GM21423 (cell line): ENCODE results near the gene CD7.

Experiments used
- ATAC-seq: cut with Tn5 transposase; IDR thresholded peaks from one replicate; pipeline ENCODE4 v1.9.1; 2021; ENCODE audit warnings: mild to moderate bottlenecking, moderate library complexity; ENCODE audit not compliant: unreplicated experiment

The CD7 gene

GRCh38 chr17:82329683-82330321 is 12.4 kb upstream of the CD7 start:
- no peak for ATAC-seq

DNA sequence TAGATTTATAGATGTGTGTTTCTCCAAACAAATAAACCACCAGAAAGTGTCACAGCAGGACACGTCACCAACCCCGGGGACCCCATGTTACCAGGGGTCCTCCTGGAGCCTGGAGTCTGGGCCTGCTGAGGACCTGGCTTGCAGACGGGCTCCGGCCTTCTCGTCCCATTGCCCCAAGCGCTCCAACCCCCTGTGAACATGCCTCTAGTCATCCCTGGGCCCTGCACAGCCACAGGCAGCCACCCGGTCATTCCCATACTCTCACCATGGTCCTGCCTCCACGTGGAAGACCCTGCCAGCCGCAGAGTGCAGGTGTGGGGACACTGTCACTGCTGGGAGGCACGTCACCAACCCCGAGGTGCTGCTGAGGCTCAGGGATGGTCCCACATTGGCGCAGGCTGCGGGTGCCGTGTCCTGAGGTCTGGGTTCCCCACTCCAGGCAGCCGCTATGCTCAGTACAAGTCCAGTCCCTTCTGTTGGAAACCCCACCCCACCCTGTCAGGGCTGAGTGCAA is 11.6 kb upstream of the CD7 start:
- no peak for ATAC-seq

DNA sequence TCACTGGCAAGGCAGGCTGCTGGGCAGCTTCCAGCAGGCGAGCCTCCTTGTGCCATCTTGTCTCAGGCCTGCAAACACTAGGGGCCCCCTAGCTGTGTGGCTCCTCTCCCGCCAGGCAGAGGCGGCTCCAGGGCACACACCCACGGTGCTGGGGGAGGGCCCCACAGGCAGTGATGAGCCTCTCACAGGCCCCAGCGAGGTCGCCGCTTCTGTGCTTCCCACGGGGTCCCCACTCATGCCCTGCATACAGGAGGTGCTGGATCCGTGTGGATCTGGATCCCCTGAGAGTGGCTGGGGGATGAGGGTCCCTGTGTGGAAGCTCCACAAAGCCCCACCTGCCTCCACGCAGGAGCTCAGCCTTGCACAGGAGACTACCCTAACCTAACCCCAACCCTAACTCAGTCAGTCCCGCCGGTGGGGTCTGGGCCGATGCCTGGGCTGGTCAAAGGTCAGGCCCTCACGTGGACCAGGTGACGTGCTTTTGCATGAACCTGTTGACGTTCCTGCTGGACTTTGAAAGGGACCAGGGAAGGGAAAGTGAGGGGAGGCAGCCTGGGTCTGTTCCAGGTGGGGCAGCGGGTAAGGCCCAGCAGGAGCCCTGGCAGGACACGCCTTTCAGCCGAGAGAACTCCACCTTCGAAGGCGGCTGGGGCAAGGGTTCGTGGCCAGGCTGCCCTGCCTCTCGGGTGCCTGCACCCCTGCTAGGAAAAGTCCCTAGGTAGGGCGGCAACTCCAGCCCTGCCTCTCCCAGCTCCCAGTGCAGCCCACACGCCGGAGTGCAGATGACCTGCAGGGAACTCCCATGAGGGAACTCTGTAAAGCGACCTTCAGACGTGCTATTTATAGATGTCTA is 11.0 kb upstream of the CD7 start:
- ATAC-seq, result no peak

DNA sequence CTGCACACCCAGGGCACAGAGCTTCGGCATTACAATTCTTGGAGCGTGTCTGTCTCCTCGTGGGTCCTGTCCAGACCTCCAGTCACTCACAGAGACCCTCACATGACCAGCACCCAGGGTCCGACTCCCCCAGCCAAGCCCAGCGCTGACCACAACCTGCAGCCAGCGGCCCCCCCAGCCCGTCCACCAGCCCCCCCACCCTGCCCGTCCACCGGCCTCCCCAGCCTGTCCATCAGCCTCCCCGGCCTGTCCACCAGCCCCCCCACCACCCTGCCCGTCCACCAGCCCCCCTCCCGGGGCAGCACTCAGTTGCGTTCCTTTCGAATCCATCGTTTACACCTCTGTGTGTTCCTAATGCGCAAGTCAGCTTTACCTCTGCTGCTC is 10.3 kb upstream of the CD7 start:
- ATAC-seq, result no peak

GRCh38 chr17:82327289-82327688 is 9.9 kb upstream of the CD7 start:
- no peak for ATAC-seq

DNA sequence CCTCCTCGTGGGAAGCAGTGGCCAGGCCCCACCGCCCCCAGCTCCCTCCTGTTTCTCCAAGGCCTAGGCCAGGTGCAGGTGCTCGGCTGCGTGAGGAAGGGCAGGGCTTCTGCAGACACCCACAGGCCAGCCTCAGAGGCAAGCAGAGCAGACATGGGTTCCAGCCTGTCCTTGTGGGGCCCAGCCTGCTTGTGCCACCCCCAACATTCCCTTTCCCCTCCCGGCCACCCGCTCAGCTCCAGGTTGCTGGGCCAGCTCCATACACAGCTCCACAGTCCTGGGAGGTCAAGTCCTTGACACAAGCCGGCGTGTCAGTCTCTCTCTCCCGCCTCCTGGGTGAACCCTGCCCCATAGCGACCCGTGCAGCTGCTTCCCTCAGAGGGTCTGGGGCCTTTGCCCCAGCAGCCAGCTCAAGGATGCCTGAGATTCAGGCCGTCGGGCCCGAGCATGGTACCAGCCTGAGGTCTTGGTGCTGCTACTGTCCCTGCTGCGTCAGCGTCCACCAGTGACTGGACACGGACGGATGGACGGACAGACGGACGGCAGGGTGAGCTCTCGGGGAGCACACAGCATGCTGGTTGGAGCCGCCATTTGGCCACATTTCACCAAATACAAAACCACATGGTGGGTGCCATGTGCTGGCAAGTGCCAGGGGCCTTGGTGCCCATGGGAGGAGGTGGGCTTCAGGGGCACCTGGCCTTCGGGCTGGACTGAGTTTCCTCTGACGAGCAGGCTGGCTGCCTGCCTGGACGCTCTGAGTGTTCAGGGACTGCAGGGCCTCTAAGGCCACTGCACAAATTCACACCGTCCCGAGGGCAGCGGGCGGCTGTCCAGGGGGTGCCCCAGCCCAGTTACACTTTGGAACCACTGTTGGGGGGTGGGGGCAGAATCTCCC is 8.1 kb upstream of the CD7 start:
- ATAC-seq, result no peak

DNA sequence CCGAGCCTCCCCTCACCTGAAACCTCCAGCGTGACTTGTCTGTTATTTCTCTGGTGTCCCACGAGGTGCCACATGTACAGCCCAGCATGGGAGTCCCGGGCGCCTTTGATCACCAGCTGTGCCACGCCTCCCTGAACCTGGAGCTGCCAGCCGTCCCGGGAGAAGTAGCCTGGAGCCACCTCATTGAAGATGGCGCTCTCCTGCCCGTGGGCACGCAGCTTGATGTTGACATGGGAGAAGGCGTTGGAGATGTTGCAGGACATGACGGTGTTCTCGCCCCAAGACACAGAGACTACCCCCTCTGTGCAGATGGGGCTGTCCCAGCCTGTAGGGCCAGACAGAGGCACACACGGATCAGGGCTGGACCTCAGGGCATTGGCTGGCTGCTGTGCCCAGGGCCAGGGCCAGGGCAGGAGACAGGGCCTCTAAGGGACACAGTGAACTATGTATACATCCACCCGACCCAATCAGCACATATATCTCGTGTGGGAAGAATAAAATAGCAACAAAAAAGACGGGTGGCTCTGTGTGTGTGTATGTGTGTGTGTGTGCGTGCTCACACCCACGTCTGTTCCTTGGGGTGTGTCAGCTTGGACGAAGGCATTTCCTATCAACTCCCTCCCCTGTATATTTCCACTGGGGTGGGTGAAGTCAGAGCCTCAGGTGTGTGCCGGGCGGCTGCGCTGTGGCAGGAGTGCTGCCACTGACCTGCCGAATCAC is 7.3 kb upstream of the CD7 start:
- ATAC-seq, result no peak

DNA sequence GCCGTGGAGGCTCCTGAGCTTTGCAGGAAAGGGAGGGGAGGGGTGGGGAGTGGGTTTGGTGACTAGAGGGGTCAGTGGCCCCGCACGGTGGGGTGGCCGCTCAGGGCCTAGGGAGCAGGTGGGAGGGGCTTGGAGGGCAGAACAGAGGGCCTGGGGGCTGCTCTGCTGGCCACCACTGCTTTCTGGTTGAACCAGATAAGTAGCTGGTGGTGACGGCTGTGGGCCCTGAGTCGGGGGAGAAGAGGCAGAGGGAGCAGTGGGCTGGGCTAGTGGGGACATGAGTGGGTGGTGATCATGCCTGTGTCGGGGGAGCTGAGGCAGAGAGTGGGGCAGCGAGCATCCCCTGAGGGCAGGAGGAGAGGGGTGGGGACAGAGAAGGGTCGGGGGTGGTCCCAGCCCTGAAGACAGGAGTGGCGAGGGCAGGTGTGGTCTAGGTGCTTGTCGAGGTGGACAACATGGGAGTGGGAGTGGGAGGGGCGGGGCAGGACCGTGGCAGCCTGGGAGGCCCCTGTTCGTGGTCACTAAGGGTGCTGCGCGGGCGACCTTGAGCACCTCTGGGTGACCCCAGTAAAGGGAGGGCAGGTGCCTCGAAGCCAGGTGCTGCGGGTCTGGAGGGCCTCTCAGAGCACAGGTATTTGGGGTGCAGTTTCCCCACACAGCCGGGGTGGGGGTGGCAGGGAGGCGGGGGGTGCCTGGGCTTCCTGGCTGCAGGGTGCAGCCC is 6.3 kb upstream of the CD7 start:
- no peak for ATAC-seq

DNA sequence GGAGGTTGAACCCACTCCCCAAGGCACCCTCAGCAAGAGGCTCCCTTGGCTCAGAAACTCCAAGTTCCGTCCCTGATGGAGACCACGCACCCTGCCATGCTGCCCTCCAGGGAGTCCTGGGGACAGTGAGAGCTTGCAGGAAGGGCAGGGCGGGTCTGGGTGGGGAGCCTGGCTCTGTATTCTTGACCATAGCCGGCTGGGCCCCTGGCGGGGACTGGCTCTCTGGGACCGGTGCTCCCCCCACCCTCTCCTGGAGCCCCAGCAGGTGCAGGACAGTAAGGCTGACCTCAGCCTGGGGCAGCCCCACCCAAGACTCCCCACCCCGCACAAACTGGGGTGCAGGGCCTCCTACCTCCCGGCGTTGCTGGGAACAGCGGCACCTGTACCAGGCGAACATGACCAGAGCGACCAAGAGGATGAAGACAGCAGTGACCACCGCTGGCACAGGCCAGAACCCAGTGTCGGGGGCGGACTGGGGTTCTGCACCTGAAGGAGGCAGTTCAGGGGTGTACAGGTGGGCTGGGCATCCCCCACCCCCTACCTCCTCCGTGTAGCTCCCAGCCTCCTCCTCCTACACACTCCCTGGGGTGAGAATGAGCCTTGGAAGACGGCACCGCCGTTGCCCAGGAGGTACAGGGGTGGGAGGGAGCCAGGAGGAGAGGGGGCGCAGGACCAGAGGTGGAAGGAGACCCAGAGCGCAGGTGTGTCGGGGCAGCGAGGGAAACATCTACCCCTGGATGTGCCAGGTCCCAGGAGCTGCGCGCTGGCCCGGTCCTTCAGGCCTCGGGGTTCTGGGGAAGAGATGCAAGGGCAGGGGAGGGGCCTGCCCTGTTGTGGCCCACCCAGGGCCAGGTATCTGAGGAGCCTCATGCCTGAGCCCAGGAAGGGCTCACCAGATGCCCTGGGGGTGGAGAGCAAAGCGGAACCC is 5.4 kb upstream of the CD7 start:
- no peak for ATAC-seq

DNA sequence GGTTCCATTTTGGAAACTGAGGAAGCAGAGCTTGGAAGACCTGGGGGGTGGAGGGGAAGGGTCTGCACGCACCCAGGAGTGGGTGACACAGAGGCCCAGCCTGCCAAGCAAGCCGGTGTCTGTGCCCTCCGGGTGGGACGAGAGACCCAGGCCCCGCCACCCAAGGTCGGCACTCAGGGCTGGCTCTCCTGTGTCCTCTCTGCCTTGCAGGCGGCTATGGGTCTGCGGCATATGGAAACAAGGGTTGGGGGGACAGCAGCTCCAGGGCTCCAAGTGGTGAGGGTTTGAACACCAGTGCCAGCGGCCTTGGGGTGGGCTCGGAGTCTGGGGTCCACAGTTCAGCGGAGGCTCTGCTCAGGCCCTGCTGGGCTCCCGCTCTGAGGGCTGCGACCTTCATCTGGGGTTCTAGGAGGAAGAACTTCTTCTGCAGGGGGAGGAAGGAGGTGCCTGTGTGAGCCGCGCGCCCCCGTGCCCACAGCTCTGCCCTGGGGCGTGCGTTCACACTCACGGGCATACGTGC is 4.6 kb upstream of the CD7 start:
- no peak for ATAC-seq

DNA sequence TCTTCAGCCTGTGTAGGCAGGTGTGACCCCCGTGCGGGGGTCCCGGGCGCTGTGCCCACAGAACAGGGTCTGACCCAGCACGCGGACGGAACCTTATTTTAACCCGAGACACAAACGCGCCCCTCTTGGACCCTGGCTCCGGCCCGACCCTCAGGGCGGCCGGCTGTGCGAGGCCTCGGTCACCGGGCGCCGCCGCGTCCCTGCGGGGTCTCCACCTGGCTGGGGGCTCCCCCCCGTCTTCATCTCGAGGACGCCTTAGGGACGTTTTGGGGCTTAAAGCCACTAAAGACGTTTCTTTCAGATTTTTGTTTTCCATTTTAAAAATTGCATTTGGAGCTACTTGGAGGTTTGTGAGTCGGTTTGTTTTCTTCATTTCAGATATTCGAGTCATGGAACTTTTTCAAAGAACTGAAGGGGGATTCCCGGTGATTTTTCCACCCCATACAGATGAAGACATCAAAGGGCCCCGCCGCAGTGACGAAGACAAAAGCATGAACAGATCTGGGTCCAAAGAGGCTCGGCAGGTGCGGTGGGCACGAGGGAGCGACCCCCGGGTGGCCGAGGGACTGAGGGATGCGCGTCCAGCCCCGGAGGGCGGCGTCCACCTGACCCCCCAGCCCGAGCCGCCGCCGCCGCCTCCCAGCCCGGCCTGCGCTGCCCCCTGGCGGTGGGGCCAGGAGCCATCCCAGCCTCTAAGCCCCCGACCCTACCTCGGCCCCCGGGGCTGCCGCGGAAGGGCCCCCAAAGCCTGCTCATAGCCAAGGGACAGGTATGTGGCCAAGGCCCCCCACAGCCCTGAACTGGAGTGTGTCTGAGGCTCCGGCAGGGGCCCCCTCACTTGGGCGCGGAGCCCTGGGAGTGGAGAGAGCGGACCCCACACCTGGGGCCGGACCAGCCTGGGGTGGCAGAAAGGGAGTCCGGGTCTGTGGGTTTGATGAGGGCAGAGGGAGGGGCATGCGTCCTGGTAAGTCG is 3.8 kb upstream of the CD7 start:
- no peak for ATAC-seq

DNA sequence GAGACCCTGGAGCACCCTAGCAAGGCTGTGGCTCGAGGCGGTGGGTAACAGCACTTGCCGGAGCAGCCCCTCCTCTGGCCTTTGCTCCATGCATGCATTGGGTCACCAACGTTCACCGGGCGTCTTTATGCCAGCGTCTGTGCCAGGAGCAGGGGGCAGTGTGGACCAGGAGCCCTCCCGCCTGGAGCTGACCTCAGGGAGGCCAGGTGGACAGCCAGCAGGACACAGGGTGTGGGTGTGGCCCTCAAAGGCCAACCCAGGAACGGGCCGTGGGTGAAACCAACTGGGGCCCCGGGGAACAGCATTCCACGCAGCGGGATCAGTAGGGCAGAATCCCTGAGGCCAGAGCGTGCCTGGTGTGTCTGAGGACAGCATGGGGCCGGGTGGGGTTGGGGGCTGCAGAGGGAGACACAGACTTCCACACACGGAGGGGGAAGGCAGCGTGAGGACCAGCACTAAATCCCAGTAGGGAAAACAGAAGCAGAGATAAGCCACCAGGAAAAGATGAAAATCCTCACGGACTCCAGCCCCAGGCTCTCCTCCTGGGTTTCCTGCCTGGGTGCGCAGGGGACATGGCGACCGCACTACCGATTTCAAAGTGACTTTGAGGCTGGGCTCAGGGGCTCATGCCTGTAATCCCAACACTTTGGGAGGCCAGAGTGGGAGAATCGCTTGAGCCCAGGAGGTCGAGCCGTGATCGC is 2.9 kb upstream of the CD7 start:
- ATAC-seq, result no peak

- no peak for ATAC-seq
Measured at GRCh38 chr17:82319619-82320062, 2.2 kb upstream of the CD7 start.

DNA sequence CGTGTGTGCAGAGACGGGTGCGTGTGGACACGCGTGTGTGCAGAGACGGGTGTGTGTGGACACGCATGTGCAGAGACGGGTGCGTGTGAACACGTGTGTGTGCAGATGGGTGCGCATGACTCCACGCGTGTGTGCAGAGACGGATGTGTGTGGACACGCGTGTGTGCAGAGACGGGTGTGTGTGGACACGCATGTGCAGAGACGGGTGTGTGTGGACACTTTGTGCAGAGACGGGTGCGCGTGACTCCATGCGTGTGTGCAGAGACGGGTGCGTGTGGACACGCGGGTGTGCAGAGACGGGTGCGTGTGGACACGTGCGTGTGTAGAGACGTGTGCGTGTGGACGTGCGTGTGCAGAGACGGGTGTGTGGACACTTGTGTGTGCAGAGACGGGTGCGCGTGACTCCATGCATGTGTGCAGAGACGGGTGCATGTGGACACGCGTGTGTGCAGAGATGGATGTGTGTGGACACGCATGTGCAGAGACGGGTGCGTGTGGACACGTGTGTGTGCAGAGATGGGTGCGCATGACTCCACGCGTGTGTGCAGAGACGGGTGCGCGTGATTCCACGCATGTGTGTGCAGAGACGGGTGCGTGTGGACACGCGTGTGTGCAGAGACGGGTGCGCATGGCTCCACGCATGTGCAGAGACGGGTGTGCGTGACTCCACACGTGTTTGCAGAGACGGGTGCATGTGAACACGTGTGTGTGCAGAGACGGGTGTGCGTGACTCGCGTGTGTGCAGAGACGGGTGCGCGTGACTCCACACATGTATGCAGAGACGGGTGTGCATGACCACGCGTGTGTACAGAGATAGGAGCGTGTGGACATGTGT is 1.6 kb upstream of the CD7 start:
- ATAC-seq, result no peak

DNA sequence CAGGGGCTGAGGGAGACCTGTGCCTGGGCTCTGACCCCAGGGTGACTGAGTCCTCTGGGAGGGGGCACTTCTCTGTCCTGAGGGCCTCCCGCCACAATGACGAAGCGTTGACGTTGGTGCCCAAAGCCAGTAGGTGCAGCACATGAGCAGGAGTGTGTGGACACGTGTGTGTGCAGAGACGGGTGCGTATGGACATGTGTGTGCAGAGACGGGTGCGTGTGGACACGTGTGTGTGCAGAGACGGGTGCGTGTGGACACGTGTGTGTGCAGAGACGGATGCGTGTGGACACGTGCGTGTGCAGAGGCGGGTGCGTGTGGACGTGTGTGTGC is 726 bp upstream of the CD7 start:
- ATAC-seq, result no peak
